T follicular helper cell (primary cell): ENCODE results near the gene MAPK8IP3.

Experiments used
- DNase-seq: peaks from one replicate; pipeline ENCODE4 v3.0.0-alpha.2; 2020; ENCODE audit warnings: low read depth

The MAPK8IP3 gene

DNA sequence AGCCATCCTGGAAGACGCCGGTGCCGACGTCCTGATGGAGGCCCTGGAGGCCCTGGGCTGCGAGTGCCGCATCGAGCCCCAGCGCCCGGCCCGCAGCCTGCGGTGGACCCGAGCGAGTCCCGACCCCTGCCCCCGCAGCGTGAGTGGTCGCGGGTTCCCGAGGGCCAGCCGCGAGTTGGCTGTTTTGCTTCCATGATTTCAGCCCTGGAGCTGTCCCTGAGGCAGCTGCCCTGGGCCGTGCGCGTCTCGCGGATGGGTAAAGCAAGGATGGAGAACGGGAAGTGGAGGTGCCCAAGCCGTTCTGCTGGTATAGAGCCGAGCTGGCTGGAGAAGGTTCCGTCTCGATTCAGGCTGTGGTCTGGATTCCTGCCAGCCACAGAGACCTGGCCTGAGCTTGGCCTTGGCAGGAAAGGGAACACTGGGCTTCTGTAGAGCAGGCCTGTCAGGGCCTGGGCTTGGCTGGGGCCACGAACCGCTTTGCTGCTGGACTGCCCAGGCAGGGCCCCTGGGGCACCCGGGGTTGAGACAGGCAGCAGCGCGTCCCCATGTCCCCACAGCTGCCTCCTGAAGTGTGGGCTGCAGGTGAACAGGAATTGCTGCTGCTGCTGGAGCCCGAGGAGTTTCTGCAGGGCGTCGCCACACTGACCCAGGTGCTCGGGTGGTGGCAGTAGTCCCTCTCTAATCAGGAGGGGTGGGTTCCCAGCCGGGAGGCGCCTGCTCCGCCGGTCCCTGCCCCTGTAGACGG lies 67.9 kb downstream of the MAPK8IP3 start:
- no peak for DNase-seq

DNA sequence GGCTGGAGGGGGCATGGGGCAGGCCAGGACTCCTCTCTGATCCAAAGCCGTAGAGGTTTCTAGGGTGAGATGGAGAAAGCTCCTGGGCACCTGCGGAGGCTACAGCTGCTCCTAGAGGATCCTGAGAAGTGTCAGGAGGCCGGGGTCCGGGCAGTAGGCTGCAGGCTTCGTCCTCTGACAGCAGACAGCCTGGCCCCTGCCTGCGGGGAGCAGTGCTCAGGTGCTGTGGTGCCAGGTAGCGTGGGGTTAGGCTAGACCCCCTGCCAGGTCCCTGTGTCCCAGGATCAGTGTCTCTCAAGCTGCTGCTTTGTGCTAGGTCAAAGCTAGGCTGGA lies 68.4 kb downstream of the MAPK8IP3 start:
- no peak for DNase-seq

DNA sequence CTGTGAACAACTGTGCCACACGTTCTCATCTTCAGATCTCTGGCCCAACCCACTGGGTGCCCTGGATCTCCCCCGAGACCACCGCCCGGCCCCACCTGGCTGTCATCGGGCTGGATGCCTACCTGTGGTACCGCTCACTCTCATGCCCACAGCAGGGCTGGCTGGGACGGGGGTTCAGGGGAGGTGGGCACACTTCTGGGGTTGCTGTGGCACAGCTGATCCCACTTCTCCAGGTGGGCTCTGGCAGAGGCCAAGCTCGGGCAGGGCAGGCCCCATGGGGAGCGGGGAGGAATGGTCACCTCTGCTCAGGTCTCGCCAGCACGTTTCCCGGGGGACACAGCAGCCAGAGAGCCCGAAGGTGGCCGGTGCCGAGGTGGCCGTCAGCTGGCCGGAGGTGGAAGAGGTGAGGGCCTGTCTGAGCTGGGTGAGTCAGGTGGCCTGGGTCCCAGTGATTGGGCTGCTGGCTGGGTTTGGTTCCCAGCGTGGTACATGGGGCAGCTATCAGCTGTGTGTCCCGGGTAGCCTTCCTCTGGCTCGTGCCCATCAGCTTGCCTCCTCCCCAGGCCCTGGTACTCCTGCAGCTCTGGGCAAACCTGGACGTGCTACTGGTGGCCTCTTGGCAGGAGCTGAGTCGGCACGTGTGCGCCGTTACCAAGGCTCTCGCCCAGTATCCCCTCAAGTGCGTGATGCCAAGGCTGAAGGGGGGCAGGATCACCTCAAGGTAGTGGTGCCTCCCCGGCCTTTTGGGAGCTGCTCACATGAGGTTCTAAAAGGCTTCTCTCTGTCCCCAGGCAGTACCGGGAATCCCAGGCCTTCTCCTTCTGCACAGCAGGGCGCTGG lies 69.2 kb downstream of the MAPK8IP3 start:
- DNase-seq, result no peak

DNA sequence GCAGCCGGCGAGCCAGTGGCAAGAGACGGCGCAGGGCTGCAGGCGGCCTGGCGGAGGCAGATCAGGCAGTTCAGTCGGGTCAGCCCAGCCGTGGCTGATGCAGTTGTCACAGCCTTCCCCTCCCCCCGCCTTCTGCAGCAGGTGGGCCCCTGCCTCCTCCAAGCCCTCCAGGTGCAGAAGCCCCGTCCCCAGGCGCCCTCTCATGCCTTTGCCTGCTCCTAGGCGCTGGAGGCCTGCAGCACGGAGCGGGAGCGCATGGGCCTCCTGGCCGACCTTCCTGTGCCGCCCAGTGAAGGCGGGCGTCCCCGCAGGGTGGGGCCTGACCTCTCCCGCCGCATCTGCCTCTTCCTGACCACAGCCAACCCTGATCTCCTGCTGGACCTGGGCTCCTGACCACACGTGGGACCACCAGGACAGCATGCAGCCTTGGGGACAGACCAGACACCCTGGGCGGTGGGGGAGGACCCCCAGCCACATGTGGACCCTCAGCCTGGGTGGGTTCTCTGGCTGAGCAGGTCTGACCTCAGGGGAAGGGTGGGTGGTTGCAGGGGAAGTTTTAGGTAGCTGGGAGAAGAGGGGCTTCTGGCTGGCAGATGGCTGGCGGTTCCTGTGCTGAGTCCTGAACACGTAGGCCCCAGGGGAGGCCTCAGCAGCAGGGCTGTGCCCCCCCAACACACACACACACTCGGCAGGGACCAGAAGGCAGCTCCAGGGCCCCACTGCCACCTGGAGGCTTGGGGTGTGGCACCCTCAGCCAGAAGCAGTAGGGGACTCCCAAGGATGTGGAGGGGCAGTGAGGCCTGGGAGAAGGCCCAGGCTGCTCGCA lies 70.1 kb downstream of the MAPK8IP3 start:
- DNase-seq, result no peak

DNA sequence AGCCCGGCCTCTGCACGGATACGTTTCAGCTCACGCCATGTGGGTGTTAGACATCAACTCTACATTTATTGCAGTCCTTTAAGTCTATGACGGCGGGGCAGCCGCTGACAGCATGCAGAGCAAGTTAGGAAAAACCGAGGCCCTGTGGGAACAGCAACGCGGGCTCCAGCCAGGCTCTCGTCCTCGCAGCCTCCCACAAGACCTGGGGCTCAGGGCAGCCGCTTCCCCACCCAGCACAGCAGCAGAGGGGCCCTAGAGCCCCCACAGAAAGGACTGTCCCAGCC lies 70.6 kb downstream of the MAPK8IP3 start:
- no peak for DNase-seq

DNA sequence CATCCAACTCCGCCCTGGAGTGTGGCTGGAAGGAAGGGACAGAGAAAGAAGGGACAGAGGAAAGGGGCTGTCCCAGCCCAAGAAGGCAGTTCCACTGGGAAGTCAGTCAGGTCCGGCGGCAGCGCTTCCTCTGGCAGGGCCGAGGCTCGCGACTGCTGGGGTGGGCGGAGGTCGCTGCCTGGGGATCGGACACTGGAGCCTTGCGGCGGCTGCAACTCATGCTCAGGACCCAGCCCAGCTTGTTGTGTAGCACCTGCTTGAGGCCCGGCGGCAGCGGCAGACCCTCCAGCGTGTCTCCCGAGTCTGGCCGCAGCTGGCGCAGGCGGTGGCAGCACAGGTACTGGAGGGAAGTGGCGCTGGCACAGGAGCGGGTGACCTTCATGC lies 71.0 kb downstream of the MAPK8IP3 start:
- DNase-seq, result no peak

DNA sequence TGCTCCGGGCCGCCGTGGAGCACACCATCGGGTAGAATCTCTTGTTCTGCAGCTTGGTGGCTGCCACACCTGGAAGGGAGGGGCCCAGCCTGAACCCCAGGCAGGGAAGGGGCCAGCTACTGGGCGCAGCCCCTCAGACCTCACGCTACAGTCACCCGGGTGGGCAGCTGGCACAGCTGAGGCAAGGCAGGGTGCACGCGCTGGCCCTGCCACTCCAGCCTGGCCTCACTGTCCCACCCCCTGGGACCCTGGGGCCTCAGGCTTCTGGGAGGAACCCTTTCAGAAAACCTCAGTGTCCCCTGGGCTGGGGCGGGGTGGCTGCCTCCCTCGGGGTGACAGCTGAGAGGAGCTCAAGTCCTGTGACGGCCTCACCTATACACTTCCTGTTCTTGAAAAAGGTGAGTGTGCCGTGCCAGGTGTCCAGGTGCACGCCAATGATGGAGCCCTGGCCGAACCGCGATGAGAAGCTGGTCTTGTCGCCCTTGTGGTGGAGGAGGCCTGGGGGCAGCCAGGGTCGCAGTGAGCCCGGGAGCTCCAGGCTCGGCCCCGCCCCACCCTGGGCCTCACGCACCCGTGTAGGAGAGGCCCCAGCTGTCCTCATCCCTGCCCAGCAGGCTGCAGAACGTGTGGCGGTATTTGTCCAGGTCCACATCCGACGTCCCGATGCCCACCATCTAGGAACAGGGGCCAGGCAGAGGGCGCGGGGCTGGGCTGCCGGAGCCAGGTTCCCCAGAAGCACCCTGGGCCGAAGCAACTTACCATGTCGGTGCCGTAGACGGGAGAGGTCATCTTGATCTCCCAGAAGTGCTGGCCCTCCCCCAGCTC lies 71.6 kb downstream of the MAPK8IP3 start:
- DNase-seq, result no peak

DNA sequence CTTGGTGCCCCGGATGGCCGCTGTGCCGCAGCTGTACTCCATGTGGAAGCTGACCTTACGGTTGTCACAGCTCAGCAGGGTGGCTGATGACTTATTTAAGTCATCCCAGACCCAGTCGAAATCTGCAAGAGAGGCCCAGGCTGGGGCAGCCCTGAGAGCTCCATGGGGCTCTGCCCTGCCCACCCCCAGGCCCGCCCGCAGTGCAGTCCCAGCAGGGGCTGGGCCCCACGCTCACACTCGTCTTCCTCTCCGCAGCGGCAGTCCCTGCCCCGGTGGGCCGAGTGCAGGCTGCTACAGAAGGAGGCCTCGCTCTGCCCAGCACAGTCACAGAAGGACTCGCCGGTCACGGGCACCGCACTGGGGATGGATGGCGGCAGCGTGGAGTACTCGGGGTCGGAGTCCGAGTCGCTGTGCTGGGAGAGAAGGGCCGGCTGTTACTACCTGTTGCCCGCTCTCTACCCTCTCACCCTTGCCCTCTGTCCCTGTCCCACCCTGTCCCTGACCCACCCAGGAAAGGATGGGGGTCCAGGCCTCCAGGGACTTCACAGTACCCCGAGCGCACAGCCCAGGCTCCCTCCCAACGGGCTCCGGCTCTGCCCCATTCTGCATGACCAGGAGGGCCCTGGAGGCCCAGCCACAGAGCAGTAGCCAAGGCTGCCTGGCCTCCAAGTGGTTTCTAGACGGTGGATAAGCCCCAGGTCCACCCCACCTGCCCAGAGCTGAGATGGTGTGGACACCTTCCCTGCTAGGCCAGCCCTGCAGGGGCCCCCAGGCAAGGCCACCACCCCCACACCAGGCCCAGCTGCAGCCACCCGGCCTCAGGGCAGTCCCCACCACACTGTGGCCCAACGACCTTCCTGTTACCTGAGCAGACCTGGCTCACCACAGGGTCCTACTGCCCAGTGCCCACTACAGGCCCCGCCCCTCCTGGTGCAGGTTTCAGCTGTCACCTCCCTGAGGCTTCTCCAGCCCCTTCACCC lies 72.5 kb downstream of the MAPK8IP3 start:
- DNase-seq, result no peak

DNA sequence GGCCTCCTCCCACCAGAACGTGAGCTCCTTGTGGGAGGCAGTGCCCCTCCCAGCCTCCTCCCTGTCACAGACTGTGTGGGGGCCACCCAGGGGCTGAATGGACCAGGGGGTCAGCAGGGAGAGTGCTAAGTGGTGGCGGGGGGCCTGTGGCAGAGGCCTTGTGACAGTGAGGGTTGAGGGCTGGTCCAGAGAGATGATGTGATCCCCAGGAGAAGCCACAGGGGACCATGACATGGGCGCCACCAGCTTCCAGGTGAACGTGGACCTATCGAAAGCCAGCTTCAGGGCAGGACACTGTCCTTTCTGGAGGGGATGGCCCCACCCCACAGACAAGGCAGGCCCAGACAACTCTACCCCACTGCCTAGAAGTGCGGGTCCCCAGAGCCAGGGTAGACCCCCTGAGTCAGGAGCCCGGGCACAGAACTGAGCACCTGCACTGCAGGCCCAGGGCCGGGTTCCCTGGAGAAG lies 73.3 kb downstream of the MAPK8IP3 start:
- DNase-seq, result no peak

DNA sequence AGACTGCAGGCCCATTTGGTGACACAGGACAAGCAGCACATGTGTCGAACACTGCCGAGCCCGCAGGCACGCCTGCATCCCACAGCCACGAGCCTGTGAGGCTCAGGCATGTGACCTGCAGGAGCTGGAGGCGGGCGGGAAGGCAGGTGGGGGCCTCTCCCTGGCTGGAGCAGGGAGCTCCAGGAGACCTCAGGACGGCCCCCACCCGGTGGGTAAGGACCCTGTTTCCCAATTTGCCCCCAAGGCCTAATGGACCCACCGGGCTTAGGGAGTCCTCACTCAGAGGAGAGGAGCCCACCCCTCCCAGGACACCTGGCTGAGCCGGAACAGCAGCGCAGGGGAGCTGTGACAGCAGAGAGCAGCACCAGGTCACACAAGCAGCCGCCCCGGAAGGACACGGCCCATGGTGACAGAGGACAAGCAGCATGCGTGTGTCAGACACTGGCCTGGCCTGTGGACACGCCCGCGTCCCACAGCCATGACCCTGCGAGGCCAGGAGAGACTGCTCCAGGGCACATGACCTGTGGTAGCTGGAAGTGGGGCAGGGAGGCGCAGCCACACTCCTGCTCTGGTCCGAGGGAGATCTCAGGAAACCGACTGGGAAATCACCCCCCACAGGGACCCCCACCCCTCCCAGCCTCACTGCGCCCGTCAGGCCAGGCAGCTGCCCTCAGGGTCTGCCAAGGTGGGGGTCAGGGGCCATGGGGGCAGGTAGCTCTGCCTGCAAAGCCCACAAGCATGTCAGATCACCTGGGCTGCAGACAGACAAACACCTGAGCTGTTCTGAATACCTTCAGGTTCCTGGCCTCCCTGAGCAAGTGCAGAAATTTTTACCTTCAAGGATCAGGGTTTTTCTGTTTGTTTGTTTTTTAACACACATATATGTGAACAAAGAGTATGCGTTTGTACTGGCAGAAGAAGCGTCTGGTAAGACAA lies 74.0 kb downstream of the MAPK8IP3 start:
- DNase-seq, result no peak

DNA sequence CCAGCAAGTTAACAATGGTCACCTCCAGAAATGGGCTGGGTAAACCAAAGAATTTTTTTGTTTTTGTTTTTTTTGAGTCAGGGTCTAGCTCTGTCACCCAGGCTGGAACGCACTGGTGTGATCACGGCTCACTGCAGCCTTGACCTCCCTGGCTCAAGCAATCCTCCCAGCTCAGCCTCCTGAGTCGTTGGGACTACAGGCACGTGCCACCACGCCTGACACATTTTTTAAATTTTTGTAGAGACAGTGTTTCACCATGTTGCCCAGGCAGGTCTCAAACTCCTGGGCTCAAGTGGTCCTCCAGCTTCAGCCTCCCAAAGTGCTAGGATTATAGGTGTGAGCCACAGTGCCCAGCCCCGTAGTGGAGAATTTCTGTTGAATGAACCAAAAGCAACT lies 74.7 kb downstream of the MAPK8IP3 start:
- no peak for DNase-seq

DNA sequence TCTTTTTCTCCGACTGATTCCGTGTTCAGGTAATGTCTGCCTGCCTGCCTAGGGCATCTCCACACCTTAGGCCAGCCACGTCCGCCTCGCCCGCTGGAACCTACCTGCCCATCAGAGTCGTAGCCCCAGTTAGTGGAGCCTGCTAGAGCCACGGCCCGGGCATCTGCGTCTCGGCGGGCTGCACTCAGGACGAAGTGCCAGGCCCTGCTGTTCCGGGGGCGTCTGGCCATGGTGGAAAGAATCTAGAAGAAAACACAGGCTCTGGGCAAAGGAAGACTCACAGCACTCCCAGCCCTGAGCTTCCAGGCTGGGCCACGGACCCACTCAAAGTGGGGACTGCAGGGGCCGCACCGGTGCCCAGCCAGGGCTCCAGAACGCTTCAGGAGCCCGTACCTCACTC lies 75.3 kb downstream of the MAPK8IP3 start:
- no peak for DNase-seq

DNA sequence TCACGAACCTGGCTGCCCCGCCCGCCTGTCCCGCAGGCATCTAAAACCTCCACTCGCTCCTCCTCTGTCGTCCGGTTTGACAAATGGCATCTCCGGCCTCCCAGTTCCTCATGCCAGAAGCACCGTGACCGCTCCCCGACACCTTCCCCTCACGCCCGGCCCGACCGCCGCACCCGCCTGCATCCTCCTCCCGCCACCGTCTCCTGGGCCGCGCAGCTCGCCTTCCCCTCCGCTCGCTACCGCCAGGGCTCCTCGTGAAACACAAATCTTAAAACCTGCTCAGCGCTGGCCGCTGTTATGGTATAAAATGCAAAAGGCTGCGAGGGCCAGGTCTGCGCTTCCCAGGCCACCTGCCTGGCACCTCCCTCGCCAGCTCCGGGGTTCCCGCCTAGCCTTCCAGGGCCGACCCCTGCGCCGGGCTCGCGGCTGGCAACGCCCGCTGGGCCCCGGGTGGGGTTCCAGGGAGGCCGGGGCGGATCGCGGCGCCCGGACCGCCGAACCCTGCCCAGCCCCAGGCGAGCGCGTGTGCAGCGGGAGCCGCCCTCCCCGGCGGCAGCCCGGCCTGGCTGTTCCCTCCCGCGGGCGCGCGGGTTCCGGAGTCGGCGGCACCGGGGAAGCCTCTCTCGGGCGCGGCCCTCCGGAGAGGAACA lies 75.9 kb downstream of the MAPK8IP3 start:
- DNase-seq, result peak; percentile 25

DNA sequence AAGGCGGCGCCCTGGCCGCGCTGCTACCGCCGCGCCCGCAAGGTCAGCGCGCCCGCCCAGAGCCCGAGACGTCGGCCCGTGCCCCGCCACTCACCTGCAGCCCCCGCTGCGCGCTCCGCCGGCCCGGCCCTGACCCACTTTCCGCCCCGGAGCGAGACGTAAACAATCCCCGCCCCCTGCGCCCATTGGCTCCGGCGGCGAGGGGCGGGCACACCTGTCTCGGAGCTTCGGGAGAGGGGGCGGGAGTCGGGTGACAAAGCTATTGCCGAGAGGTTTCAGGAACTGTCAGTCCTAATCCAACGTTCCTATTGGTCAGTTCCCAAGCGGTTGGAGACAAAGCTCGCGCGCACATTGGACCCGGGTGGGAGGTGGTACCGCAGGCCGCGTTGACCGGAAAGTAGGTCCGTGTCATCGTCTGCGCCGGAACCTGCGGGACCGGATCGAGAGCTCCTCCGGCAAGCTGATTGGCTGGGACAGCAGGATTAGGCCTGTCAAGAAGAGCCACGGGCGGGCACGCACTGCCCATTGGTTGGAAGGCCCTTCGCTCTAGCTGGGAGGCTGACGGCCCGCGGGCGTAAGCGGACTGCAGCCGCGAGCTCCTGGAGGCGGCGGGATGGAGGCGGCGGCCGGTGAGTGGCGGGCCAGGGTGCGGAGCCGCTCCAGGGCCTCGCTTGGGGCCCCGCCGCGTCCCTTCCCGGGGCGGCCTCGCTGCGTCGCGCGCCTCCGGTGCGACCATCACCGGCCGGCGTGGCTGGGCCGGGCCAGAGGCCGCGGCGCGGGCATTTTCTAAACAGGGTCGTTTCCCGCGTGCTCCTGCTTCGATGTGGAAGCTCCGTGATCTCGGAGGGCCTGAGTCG lies 76.6 kb downstream of the MAPK8IP3 start, which contains the start of the genes NUBP2 and SPSB3:
NUBP2 (plus strand) TSS at position 553 of the 857 bp plus-strand sequence; CDS start at position 614, 61 bp downstream.
SPSB3 (minus strand) TSS at position 164 of the 857 bp plus-strand sequence. CDS start 1,088 bp downstream, outside the sequence.
- DNase-seq, result peak; percentile 94

DNA sequence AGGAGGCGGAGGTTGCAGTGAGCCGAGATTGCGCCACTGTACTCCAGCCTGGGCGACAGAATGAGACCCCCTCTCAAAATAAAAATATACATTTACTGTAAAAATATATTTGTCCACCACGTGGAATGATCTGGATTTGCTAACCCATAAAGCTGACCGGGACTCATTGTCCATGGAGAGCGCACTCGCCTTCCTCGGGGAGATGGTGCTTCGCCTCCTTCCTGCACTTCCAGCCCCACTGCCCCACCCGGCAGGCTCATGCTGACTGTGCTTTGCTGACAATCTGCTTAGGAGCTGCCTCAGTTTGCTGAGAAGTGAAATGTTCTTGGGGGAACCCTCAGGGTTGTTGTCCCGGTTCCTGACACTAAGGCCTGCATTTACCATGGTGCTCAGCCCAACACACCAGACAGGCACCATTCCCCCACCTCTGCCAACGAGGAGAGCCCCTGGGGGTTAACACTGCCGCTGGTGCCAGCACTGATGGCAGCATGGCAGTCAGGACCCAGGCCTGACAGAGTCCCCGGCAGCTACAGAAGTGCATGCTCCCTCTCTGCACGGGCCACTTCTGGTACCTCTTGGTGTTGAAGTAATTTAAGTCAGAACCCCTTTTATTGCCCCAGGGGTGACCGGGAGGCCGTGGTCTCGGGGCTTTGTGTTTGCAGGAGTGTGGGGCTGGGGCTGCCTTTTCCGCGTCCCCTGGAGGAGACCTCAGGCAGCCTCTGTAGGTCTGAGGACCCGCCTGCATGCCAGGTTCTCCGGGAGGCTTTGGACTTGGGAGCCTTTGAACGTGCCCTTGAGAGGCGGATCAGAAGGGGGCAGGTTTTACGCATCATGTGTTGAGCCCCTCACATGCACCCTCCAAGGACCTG lies 79.2 kb downstream of the MAPK8IP3 start:
- no peak for DNase-seq

DNA sequence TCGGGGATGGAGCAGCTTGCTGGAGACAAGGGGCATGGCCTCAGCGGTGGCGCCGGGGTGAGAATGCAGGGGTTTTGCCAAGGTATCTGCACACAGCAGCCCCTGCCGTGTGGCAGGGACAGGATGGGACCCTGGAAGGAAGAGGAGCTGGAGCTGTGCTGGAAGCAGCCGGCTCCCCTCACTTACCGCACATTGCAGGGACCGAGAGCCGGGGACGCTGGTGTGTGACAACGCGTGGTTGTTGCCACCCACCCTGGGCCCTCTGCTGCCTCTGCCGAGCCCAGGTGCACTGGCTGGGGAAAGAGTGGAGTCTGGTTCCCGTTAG lies 79.8 kb downstream of the MAPK8IP3 start:
- no peak for DNase-seq
